ENCODE results near the gene FCSK. TPM values are rescaled to one million over a fixed set of nuclear protein-coding genes. Genes with fewer than 3 reads are reported as not detected.

Gene FCSK
- total RNA-seq, 2 donors from 2014 or later = 31.3 to 38.8 TPM

DNA sequence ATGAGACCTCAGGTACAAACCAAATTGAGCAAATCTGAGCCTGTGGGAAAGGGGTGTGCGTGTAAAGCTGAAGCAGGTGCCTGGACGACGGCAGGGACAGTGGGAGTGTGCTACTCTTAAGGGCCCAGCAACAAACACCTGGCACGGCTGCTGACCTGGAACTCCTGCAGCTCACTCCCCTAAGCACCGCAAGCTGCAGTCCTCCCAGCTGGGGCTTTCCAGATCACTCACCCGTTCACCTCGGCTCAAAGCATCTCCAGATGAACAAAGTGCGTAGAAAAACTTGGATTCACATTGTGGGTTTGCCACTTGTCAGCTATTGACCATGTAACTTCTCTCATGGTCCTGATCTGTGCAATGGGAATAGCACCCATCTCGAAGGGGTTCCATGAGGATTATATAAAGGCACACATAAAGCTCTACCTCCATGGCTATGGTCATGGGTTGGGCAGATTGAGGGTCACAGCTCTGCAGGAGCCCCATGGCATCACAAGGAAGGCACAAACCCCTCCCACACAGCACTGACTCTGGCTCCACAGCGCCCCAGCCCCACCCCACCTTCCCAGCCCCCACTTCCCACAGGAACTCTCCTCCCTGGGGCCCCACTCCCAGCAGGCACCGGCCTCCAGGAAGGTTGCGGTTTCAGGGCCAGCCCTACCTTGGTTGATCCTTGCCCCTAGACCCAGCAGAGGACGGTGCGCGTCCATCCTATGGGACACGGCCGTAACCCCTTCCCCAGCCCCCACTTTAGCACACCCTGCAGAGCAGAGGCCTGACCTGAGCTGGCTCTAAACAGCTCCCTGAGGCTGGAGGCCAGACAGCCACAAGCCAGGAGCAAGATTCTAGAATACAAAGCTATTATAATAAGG is 37.4 kb upstream of the FCSK start:
- peak; percentile 49 for DNase-seq
- peaks cover 6% of the 10 kb centered on the region for H3K4me1 ChIP-seq

GRCh38 chr16:70417661-70418060 is 36.7 kb upstream of the FCSK start:
- peak overlapping the region in 1 of 2 donors; percentile 26 for H3K9ac ChIP-seq (ENCODE audit: low read depth in 2 of 2, low read length in 2 of 2)
- H3K4me1 ChIP-seq = peaks cover 6% of the 10 kb centered on the region
- intact Hi-C loops (cut with DNase I) = no loop called here
- H3K27me3 ChIP-seq = no peaks in the 10 kb centered on the region
- no peak for DNase-seq
- TF ChIP-seq CTCF (IDR thresholded peaks at IDR 0.05) = no peak
- no peaks in the 10 kb centered on the region for H3K9me3 ChIP-seq
- no peaks in the 10 kb centered on the region for H3K36me3 ChIP-seq
- H3K4me3 ChIP-seq = no peak overlapping the region
- H3K27ac ChIP-seq = no peak overlapping the region

More for the DNA sequence above, 37.4 kb upstream of the FCSK start:
- Histone ChIP-seq H3K36me3 (no peaks in the 10 kb centered on the region), H3K27me3 (no peaks in the 10 kb centered on the region), H3K27ac (no peak overlapping the region), H3K9ac (ENCODE audit: low read depth in 2 of 2, low read length in 2 of 2) (peak overlapping the region in 1 of 2 donors; percentile 26), H3K9me3 (no peaks in the 10 kb centered on the region), H3K4me3 (no peak overlapping the region)
- intact Hi-C loops (cut with DNase I) = no loop called here
- no peak for TF ChIP-seq CTCF (IDR thresholded peaks at IDR 0.05)

DNA sequence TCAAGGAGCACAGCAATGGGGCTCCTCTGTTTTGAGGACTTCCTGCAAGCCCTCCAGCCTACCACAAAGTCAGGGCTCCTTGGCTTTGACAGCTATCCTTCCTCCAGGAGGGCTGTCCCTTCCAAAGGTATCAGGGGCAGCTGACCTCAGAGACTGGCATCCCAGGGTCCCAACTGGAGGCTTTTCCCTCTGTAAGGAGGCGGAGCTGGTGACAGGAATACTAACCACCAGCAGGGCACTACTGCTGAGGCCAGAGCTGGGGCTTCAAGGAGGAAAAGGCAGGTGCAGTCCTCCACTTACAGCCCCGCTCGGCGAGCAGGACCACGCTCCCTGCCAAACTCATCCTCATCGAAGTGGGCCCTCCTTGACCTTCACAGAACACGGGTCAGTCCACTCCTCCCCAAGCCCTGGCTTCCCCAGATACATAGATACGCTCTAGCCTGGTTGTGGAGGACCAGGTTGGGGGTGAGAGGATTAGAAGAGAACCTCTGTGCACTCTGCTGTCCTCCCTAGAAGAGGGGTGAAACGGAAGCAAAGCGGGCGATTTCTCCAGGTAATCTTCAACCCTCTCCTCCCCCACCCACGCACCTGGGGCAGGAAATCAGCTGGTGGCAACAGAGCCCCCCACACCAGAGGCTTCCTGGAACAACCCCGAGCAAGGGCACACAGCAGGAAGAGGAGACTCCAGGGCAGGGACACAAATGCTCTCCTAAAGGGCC is 36.0 kb upstream of the FCSK start:
- no peaks in the 10 kb centered on the region for H3K9me3 ChIP-seq
- H3K36me3 ChIP-seq = no peaks in the 10 kb centered on the region
- TF ChIP-seq CTCF (IDR thresholded peaks at IDR 0.05) = no peak
- no peak for DNase-seq
- no peaks in the 10 kb centered on the region for H3K27me3 ChIP-seq
- H3K27ac ChIP-seq = no peak overlapping the region
- intact Hi-C loops (cut with DNase I) = no loop called here
- peaks cover 6% of the 10 kb centered on the region for H3K4me1 ChIP-seq
- no peak overlapping the region for H3K4me3 ChIP-seq
- H3K9ac ChIP-seq (ENCODE audit: low read depth in 2 of 2, low read length in 2 of 2) = no peak overlapping the region

DNA sequence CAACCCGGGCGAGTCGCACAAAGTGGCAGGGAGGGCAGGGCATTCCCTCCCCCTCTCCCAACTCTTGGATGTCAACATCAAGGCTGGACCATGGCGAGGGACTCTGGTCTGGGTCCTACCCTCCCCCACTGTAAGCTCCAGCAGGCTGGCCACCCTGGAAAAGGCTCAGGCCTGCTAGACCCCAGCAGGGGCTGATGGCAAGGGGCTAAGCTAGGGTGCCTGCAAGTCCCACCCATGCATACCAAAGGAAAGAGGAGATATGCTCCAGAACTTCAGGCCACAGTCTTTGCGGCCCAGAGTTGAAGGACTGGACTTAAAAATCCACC is 35.4 kb upstream of the FCSK start:
- Histone ChIP-seq H3K4me3 (no peak overlapping the region), H3K4me1 (peaks cover 6% of the 10 kb centered on the region), H3K9me3 (no peaks in the 10 kb centered on the region), H3K27ac (no peak overlapping the region), H3K27me3 (no peaks in the 10 kb centered on the region), H3K9ac (ENCODE audit: low read depth in 2 of 2, low read length in 2 of 2) (no peak overlapping the region), H3K36me3 (no peaks in the 10 kb centered on the region)
- intact Hi-C loops (cut with DNase I) = no loop called here
- no peak for TF ChIP-seq CTCF (IDR thresholded peaks at IDR 0.05)
- DNase-seq = no peak

- no peak overlapping the region for H3K4me3 ChIP-seq
- H3K9me3 ChIP-seq = no peaks in the 10 kb centered on the region
- H3K36me3 ChIP-seq = no peaks in the 10 kb centered on the region
- no peaks in the 10 kb centered on the region for H3K27me3 ChIP-seq
- H3K4me1 ChIP-seq = peaks cover 6% of the 10 kb centered on the region
- no peak for TF ChIP-seq CTCF (IDR thresholded peaks at IDR 0.05)
- intact Hi-C loops (cut with DNase I) = no loop called here
- H3K27ac ChIP-seq = no peak overlapping the region
- H3K9ac ChIP-seq (ENCODE audit: low read depth in 2 of 2, low read length in 2 of 2) = no peak overlapping the region
- no peak for DNase-seq
These were observed 34.7 kb upstream of the FCSK start for GRCh38 chr16:70419384-70420327.
